ENCODE data around the gene GRIN2C. TPM values are rescaled to one million over a fixed set of nuclear protein-coding genes. Genes with fewer than 3 reads are reported as not detected.

The GRIN2C gene
- total RNA-seq, 1 experiment from 2014 or later: 5.2 TPM

DNA sequence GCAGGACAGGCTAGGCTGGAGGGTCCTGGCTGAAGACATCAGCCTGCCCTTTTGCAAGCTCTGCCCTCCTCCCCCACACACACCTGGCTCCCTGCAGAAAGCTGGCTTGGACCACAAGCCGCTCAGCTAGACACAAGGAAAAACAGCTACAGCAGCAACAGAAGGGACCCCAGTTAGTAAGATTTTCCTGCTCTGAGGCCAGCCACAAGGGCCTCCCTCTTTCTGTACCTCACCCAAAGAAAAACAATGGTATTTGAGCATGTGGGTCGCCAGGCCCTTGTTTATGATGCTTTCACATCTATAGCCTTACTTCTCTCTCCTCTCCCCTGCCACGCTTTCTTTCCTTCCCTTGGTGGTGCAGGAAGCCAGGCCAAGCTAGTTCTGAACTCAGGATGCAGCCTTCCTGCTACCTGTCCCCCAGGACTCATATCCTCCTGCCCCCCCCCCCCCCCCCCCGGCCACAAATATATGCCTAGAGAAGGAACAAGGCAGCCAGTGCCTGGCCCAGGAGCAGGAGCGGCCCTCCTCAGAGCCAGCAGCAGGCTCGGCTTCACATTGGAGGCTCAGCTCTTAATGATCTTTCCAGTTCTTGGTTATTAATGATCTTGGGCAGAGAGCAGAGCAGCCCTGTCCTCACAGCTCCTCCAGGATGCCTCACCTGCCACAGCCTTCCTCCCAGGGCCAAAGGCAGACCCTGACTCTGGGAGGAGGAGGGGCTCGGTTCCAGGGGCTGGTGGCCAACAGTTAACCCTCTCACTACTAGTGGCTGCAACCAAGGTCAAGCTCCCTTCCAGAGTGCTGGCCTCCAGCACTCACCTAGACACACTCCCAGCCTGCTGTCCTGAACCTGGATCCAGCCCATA, 19.5 kb downstream of the GRIN2C start:
- TF ChIP-seq, protein P1, sequence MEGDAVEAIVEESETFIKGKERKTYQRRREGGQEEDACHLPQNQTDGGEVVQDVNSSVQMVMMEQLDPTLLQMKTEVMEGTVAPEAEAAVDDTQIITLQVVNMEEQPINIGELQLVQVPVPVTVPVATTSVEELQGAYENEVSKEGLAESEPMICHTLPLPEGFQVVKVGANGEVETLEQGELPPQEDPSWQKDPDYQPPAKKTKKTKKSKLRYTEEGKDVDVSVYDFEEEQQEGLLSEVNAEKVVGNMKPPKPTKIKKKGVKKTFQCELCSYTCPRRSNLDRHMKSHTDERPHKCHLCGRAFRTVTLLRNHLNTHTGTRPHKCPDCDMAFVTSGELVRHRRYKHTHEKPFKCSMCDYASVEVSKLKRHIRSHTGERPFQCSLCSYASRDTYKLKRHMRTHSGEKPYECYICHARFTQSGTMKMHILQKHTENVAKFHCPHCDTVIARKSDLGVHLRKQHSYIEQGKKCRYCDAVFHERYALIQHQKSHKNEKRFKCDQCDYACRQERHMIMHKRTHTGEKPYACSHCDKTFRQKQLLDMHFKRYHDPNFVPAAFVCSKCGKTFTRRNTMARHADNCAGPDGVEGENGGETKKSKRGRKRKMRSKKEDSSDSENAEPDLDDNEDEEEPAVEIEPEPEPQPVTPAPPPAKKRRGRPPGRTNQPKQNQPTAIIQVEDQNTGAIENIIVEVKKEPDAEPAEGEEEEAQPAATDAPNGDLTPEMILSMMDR (IDR thresholded peaks at IDR 0.05; ENCODE audit: insufficient read depth in 1 of 2, low read depth in 1 of 2, low read length in 1 of 2, severe bottlenecking in 1 of 2, unreplicated experiment in 1 of 2): no peak
- H3K4me3 ChIP-seq (ENCODE audit: low read depth, low read length): no peak overlapping the region
- intact Hi-C loops (cut with micrococcal nuclease; ENCODE audit: unreplicated experiment): no loop called here
- H3K36me3 ChIP-seq (ENCODE audit: control insufficient read depth, insufficient read depth, low read length): no peaks in the 10 kb centered on the region
- no peaks in the 10 kb centered on the region for H3K27me3 ChIP-seq (replicated peaks; ENCODE audit: control insufficient read depth, insufficient read depth, low read length)
- Mint-ChIP-seq H3K4me3 (ENCODE audit: unreplicated experiment) (no peak overlapping the region), H3K4me1 (ENCODE audit: low read depth, unreplicated experiment) (no peaks in the 10 kb centered on the region), H3K27ac (ENCODE audit: unreplicated experiment) (no peak overlapping the region), H3K27me3 (ENCODE audit: insufficient read depth, unreplicated experiment) (no peaks in the 10 kb centered on the region), H3K9me3 (ENCODE audit: unreplicated experiment) (no peaks in the 10 kb centered on the region), H3K36me3 (ENCODE audit: insufficient read depth, unreplicated experiment) (peaks cover 35% of the 10 kb centered on the region)
- POLR2A ChIA-PET: interaction anchor here (0.5 kb wide), 1 partner anchor 89 kb away, joined by 13 read pairs; no protein-coding TSS in a partner anchor
- BruUV-seq (replicated peaks): no TSS peak
- H3K9me3 ChIP-seq: no peaks in the 10 kb centered on the region
- CTCF ChIA-PET: interaction anchor here (0.6 to 2.2 kb wide), 3 partner anchors 12 to 103 kb away, joined by 3 to 7 read pairs (median 3); partner anchors contain the start of gene RAB37
- no peaks in the 10 kb centered on the region for H3K4me1 ChIP-seq
- no peak for DNase-seq

DNA sequence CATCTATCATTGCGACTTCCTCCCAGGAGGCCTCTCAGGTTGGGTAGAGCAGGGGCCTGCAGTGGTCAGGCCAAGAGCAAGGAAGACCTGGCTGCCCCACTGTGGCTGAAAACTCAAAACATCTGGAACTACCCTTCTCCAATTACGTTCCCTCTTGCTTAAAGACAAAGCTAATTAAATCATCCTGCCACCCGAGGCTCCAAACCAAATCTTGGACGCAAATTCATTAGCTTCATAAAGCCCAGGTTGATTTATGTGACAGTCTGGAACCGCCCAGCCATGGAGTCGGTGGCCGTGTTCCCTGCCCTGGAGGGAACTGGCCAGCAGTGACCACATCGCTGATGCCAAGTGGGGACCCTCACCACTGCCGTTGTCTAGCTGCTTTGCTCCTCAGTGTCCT, 21.4 kb downstream of the GRIN2C start:
- H3K4me1 Mint-ChIP-seq (ENCODE audit: low read depth, unreplicated experiment): no peaks in the 10 kb centered on the region
- H3K36me3 ChIP-seq (ENCODE audit: control insufficient read depth, insufficient read depth, low read length): no peaks in the 10 kb centered on the region
- H3K27ac Mint-ChIP-seq (ENCODE audit: unreplicated experiment): no peak overlapping the region
- intact Hi-C loops (cut with micrococcal nuclease; ENCODE audit: unreplicated experiment): no loop called here
- POLR2A ChIA-PET: no interaction called here
- TF ChIP-seq, protein P1 (IDR thresholded peaks at IDR 0.05; ENCODE audit: insufficient read depth in 1 of 2, low read depth in 1 of 2, low read length in 1 of 2, severe bottlenecking in 1 of 2, unreplicated experiment in 1 of 2): no peak
- BruUV-seq (replicated peaks): no TSS peak
- H3K27me3 Mint-ChIP-seq (ENCODE audit: insufficient read depth, unreplicated experiment): no peaks in the 10 kb centered on the region
- CTCF ChIA-PET: no interaction called here
- H3K4me3 ChIP-seq (ENCODE audit: low read depth, low read length): no peak overlapping the region
- no peaks in the 10 kb centered on the region for H3K9me3 Mint-ChIP-seq (ENCODE audit: unreplicated experiment)
- H3K4me3 Mint-ChIP-seq (ENCODE audit: unreplicated experiment): no peak overlapping the region
- H3K9me3 ChIP-seq: no peaks in the 10 kb centered on the region
- no peaks in the 10 kb centered on the region for H3K27me3 ChIP-seq (replicated peaks; ENCODE audit: control insufficient read depth, insufficient read depth, low read length)
- peaks cover 24% of the 10 kb centered on the region for H3K36me3 Mint-ChIP-seq (ENCODE audit: insufficient read depth, unreplicated experiment)
- no peaks in the 10 kb centered on the region for H3K4me1 ChIP-seq
- no peak for DNase-seq

DNA sequence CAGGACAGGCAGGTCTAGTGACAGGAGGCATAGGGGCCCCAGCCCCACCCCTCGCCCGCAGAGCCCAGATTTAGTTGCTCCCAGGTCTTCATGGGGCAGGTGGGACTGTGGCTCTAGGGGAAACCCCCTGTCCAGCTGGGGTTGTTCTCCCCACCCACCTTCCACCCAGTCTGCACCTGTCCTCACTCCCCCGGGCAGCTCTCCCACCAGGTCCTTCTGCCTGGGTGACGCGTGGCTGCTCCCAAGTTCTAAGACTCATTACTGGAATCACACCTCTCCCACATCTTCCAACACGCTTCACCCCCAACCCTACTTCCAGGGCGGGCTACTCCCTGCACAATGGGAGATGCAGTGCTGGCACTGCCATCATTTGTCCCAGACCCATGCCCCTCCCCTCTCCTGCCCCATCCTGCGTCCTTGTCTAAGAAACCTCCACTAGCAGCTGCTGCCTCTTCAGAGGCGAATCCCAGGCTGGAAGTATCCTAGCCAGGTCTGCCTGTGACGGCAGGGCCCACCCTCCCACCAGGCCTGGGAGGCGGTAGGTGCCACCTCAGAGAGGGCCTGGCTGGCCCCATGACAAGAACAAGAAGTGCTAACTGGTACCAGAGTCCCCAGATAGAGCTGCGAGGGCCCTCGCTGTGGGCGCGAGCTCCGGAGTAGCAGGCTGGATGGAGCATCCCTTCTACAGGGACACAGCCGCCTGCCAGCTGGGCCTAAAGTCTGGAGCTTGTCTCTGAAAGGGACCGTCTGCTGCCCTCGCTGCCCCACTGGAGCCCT, 22.8 kb downstream of the GRIN2C start:
- no peak overlapping the region for H3K4me3 ChIP-seq (ENCODE audit: low read depth, low read length)
- TF ChIP-seq, protein P1 (IDR thresholded peaks at IDR 0.05; ENCODE audit: insufficient read depth in 1 of 2, low read depth in 1 of 2, low read length in 1 of 2, severe bottlenecking in 1 of 2, unreplicated experiment in 1 of 2): no peak
- ChIA-PET POLR2A (no interaction called here), CTCF (interaction anchor here (0.5 kb wide), 1 partner anchor 125 kb away, joined by 4 read pairs; no protein-coding TSS in a partner anchor)
- H3K4me1 Mint-ChIP-seq (ENCODE audit: low read depth, unreplicated experiment): no peaks in the 10 kb centered on the region
- H3K27me3 Mint-ChIP-seq (ENCODE audit: insufficient read depth, unreplicated experiment): no peaks in the 10 kb centered on the region
- intact Hi-C loops (cut with micrococcal nuclease; ENCODE audit: unreplicated experiment): no loop called here
- H3K9me3 Mint-ChIP-seq (ENCODE audit: unreplicated experiment): no peaks in the 10 kb centered on the region
- H3K27me3 ChIP-seq (replicated peaks; ENCODE audit: control insufficient read depth, insufficient read depth, low read length): no peaks in the 10 kb centered on the region
- no peak overlapping the region for H3K27ac Mint-ChIP-seq (ENCODE audit: unreplicated experiment)
- no peaks in the 10 kb centered on the region for H3K9me3 ChIP-seq
- no peaks in the 10 kb centered on the region for H3K4me1 ChIP-seq
- H3K36me3 ChIP-seq (ENCODE audit: control insufficient read depth, insufficient read depth, low read length): no peaks in the 10 kb centered on the region
- no peak overlapping the region for H3K4me3 Mint-ChIP-seq (ENCODE audit: unreplicated experiment)
- DNase-seq: no peak
- H3K36me3 Mint-ChIP-seq (ENCODE audit: insufficient read depth, unreplicated experiment): peaks cover 18% of the 10 kb centered on the region
- BruUV-seq (replicated peaks): no TSS peak

Data from Caco-2 (cell line).